Esophagus squamous epithelium (tissue), 5 donors: ENCODE results near the gene DDX51. TPM values are rescaled to one million over a fixed set of nuclear protein-coding genes. Genes with fewer than 3 reads are reported as not detected.

Experiments
- DNase-seq: peaks from one replicate; lab custom pipeline; 2025; lab: John Stamatoyannopoulos, UW
- H3K27ac ChIP-seq, 4 donors: fragments of 200-600 bp; sonication (generic); one replicate each; pipeline ENCODE4 v1.5.1; 2016 to 2019; ENCODE audit warnings: mild to moderate bottlenecking in 1 of 4
- H3K27me3 ChIP-seq, 4 donors: fragments of 200-600 bp; sonication (generic); 1 replicate in 3 of 4; 2 replicates in 1 of 4; pipeline versions ENCODE4 v1.5.1 to v1.6.0; 2017 to 2021; ENCODE audit warnings: antibody characterized with exemption in 1 of 4
- H3K36me3 ChIP-seq, 3 donors: fragments of 200-600 bp; sonication (generic); one replicate each; pipeline ENCODE4 v1.5.1; 2016 to 2019
- H3K4me1 ChIP-seq, 3 donors: fragments of 200-600 bp; sonication (generic); one replicate each; pipeline ENCODE4 v1.5.1; 2017 to 2019
- H3K4me3 ChIP-seq, 4 donors: fragments of 200-600 bp; sonication (generic); 1 replicate in 3 of 4; 2 replicates in 1 of 4; pipeline ENCODE4 v1.5.1; 2016 to 2019; ENCODE audit warnings: mild to moderate bottlenecking in 2 of 4, moderate library complexity in 1 of 4
- H3K9me3 ChIP-seq, 3 donors: fragments of 200-600 bp; sonication (generic); one replicate each; pipeline ENCODE4 v1.5.1; 2016 to 2019
- POLR2A ChIP-seq, 4 donors: fragments of 450-650 bp; IDR thresholded peaks; one replicate each; pipeline ENCODE4 v1.6.1; 2017; ENCODE audit warnings: antibody characterized with exemption in 4 of 4, mild to moderate bottlenecking in 4 of 4, moderate library complexity in 3 of 4
- WGBS, 2 donors: methylation state at CpG; one replicate each; pipeline ENCODE4 v1.1.5; 2018; 5-methylcytosine and 5-hydroxymethylcytosine counted together
- intact Hi-C: fragments of 100-400 bp; cut with DNase I; formaldehyde crosslinking; loops from one replicate; pipeline ENCODE4 v1.15.0; 2022
- total RNA-seq, 4 donors: library from RNA; depleted of rRNA; stranded (reverse); fragments of >200 nt; gene quantifications; one replicate each; pipeline ENCODE4 v1.1.0, GENCODE V29; 2016
- TF ChIP-seq, protein P1 (sequence below), 6 experiments: fragments of 450-650 bp in 4 of 6; fragments of 200-600 bp in 2 of 6; sonication (generic) in 2 of 6; IDR thresholded peaks; one replicate each; pipeline ENCODE4 v1.5.1; 2016 to 2019; ENCODE audit warnings: antibody characterized with exemption in 6 of 6, mild to moderate bottlenecking in 4 of 6, moderate library complexity in 4 of 6
- donor health status: DM: yes; HTN: yes; CAD: no.

The DDX51 gene
- total RNA-seq, 4 donors from 2014 or later = 8.9 to 15.3 (median 11.0) TPM

DNA sequence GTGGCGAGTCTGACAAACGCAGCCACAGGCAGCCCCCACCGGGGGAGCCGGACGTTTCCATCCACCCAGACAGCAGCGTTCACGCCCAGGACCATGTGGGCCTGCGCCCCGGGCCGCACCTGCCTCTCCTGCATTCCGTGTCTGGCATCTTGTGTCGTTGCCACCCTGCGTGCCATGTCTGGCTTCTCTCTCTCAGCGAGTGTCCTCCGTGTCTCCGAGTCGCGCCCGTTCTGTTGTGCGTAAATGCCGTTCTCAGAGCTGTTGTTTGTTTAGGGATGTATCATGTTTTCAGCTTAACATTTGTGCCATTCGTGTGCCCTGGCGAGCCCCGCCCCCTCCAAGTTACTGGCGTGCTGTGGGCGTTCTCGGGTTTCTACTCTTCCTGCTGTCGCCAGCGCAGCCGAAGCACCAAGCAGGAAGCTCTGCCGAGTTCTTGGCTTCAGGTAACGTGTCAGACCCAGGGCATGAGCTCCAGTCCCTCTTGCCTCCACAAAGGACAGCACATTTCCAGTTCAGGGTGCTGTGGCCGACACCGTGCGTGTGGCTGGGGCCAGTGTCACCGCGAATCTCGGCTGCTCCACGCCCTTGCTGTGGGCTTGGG is 34.8 kb upstream of the DDX51 start:
- no peak for TF ChIP-seq POLR2A (IDR thresholded peaks at IDR 0.05)
- TF ChIP-seq, protein P1, sequence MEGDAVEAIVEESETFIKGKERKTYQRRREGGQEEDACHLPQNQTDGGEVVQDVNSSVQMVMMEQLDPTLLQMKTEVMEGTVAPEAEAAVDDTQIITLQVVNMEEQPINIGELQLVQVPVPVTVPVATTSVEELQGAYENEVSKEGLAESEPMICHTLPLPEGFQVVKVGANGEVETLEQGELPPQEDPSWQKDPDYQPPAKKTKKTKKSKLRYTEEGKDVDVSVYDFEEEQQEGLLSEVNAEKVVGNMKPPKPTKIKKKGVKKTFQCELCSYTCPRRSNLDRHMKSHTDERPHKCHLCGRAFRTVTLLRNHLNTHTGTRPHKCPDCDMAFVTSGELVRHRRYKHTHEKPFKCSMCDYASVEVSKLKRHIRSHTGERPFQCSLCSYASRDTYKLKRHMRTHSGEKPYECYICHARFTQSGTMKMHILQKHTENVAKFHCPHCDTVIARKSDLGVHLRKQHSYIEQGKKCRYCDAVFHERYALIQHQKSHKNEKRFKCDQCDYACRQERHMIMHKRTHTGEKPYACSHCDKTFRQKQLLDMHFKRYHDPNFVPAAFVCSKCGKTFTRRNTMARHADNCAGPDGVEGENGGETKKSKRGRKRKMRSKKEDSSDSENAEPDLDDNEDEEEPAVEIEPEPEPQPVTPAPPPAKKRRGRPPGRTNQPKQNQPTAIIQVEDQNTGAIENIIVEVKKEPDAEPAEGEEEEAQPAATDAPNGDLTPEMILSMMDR (IDR thresholded peaks at IDR 0.05) = no peak
- H3K27ac ChIP-seq = no peak overlapping the region
- H3K4me1 ChIP-seq = peaks cover 0 to 19% (median 0%) of the 10 kb centered on the region in 3 donors
- H3K36me3 ChIP-seq = no peaks in the 10 kb centered on the region
- H3K9me3 ChIP-seq = no peaks in the 10 kb centered on the region
- DNase-seq = no peak
- intact Hi-C loops = no loop called here
- H3K4me3 ChIP-seq = no peak overlapping the region
- WGBS, 2 donors = 46% methylated on average over 28 of the region's 39 CpGs; no CpG with 5 or more reads in 1 of the 2 donors
- H3K27me3 ChIP-seq = peaks cover 0 to 92% (median 5%) of the 10 kb centered on the region in 4 donors

DNA sequence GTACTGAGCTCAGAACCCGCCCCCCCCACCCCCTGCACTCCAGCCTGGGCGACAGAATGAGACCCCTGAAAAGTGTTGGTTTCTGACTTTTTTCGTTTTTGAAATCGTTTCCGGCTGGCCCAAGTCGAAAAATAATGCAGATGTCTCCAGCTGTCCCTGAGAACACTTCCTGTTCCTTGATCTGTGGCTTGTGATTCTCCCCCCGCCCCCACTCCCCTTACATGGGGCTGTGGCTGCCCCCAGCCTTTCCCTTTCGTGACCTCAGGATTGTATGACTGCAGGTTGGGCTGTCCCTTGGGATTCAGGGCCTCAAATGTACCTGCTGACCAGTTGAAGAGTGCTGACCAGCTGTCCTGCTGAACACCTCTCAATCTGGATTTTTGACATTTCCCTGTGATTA is 34.2 kb upstream of the DDX51 start:
- intact Hi-C loops = no loop called here
- H3K27ac ChIP-seq = no peak overlapping the region
- H3K9me3 ChIP-seq = no peaks in the 10 kb centered on the region
- no peak for DNase-seq
- H3K4me3 ChIP-seq = no peak overlapping the region
- WGBS, 2 donors = 29 to 38% methylated on average over 7 of the region's 8 CpGs
- H3K4me1 ChIP-seq = peaks cover 0 to 19% (median 0%) of the 10 kb centered on the region in 3 donors
- TF ChIP-seq, protein P1 (IDR thresholded peaks at IDR 0.05) = no peak
- no peak for TF ChIP-seq POLR2A (IDR thresholded peaks at IDR 0.05)
- no peaks in the 10 kb centered on the region for H3K36me3 ChIP-seq
- H3K27me3 ChIP-seq = peaks cover 0 to 98% (median 5%) of the 10 kb centered on the region in 4 donors

DNA sequence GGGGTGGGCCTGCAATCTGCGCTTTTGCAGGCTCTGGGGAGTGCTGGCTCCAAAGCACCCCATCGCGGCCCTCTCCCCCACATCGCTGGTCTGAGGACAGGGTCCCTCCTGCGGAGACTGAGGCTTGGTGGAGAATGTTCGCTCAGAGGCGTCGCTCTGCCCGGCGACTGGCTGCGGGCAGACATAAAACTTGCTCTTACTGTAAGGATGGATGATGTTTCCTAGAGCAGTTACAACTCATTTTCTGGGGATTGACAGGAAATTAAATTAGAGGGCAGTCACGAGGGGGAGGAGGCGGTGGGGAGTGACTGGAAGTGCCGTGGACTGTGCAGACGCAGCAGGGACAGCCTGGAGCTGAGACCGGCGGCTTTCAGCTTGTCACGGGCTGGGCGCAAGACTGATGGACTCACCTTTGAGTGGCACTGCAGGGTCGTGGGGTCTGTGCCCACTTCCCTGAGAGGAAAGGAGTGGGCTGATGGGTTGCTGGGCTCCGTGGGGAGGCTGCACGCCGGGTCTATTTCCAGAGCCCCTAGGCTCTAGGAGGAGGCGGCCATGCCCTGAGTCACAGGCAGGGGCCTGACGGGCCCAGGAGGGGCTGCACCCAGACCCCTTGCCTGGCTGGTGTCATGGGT is 32.9 kb upstream of the DDX51 start:
- Histone ChIP-seq H3K4me3 (no peak overlapping the region), H3K27ac (no peak overlapping the region), H3K4me1 (peaks cover 0 to 19% (median 0%) of the 10 kb centered on the region in 3 donors), H3K27me3 (peaks cover 0 to 98% (median 5%) of the 10 kb centered on the region in 4 donors), H3K36me3 (no peaks in the 10 kb centered on the region), H3K9me3 (no peaks in the 10 kb centered on the region)
- DNase-seq = no peak
- TF ChIP-seq, protein P1 (IDR thresholded peaks at IDR 0.05) = no peak
- TF ChIP-seq POLR2A (IDR thresholded peaks at IDR 0.05) = no peak
- intact Hi-C loops = no loop called here
- WGBS, 2 donors = 61 to 76% methylated on average over 12 to 19 of the region's 25 CpGs

DNA sequence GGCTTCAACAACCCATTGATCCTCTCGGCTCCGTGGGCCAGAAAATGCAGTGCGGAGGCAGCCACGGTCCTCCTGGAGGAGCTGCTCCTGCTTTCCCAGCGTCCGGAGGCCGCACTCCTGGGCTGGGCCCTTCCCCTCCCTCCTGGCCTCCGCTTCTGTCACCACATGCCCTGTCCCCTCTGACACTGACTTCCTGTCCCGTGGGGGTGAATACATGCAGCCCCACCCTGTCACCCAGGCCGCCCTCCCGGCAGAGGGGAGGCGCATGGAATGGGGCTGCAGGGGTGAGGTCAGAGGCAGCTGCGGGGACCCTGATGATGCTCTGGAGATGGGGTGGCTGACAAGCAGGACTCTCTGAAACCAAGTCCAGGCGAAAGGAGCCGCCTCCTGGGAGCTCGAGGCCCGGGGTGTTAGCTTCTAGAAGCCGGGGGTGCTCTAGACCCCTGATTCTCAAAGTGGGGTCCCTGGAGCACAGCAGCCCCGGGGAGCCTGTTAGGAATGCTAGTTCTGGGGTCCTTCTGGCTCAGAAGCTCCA is 32.3 kb upstream of the DDX51 start:
- intact Hi-C loops = no loop called here

More for the DNA sequence above, 32.3 kb upstream of the DDX51 start:
- H3K9me3 ChIP-seq = no peaks in the 10 kb centered on the region
- DNase-seq = no peak
- no peak for TF ChIP-seq POLR2A (IDR thresholded peaks at IDR 0.05)
- TF ChIP-seq, protein P1 (IDR thresholded peaks at IDR 0.05) = no peak
- H3K36me3 ChIP-seq = no peaks in the 10 kb centered on the region
- no peak overlapping the region for H3K4me3 ChIP-seq
- H3K27ac ChIP-seq = no peak overlapping the region
- H3K27me3 ChIP-seq = peaks cover 0 to 98% (median 5%) of the 10 kb centered on the region in 4 donors
- H3K4me1 ChIP-seq = peaks cover 0 to 19% (median 0%) of the 10 kb centered on the region in 3 donors
- WGBS, 2 donors = 80% methylated on average over 1 of the region's 19 CpGs; no CpG with 5 or more reads in 1 of the 2 donors
